Muscle of back (tissue), 13 donors: ENCODE measurements around the gene SPINT3. TPM values are rescaled to one million over a fixed set of nuclear protein-coding genes. Genes with fewer than 3 reads are reported as not detected.

ENCODE experiments used
- DNase-seq, 3 donors: peaks; one replicate each; pipeline versions ENCODE4 v3.0.0 to v3.0.0-alpha.2; 2013
- long read RNA-seq, 9 donors: transcript quantifications; one replicate each; lab custom pipeline, GENCODE V29; 2026
- polyA plus RNA-seq, 10 donors: library from polyadenylated mRNA; unstranded; fragments of 120-200 nt; gene quantifications; one replicate each; pipeline ENCODE4 v1.2.1, GENCODE V29; 2013; ENCODE audit not compliant: insufficient read length in 10 of 10

The SPINT3 gene, protein sequence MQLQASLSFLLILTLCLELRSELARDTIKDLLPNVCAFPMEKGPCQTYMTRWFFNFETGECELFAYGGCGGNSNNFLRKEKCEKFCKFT
- polyA plus RNA-seq, result not detected
- long read RNA-seq, donor 1, result 0 reads
- long read RNA-seq, donor 2, result 0 reads
- long read RNA-seq, donor 3, result 0 reads
- long read RNA-seq, donor 4, result 0 reads
- long read RNA-seq, donor 5, result 0 reads
- long read RNA-seq, donor 6, result 0 reads
- long read RNA-seq, donor 7, result 0 reads
- long read RNA-seq, donor 8, result 0 reads
- long read RNA-seq, donor 9, result 0 reads

DNA sequence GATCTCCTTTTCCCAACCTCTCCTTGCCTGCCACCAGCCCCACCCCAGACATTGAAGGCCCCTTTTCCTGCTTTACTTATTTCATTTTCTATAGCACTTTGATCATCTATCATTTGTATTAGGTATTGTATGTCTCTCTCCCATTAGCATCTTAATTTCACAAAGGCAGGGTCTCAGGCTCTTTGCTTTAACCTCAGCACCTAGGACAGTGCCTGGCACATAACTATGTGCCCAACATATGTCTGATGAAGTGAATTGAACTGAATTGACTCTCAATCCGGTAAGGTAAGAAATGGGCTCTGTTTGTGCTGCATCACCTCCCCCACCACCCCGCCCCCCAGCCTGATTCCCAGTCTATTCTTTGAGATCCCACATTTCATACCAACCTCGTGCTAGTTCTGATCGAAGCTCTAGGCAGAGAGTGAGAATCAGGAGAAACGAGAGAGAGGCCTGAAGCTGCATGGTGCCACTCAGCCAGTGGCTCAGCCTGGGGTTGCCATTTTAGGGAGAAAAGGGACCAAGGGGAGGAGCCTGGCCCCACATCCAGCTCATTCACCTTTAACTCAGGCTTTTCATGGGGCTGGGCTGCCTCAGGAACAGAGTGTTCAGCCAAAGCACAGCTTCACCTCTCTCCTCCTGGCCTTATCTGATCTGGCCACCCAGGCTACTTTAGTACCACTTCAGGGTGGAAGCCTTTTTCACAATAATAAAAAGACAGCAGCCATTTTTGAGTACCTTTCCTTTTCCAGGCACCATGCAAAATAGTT lies at the start of gene SPINT3:
Gene SPINT3 (minus strand): TSS at position 476 of the 767 bp plus-strand sequence. CDS start 14 bp downstream, at position 462.
- no peak for DNase-seq

- no peak for DNase-seq
Observed at GRCh38 chr20:45564760-45565276, 49.4 kb upstream of the SPINT3 start.

GRCh38 chr20:45555198-45555597 lies 39.8 kb upstream of the SPINT3 start:
- DNase-seq, result no peak

DNA sequence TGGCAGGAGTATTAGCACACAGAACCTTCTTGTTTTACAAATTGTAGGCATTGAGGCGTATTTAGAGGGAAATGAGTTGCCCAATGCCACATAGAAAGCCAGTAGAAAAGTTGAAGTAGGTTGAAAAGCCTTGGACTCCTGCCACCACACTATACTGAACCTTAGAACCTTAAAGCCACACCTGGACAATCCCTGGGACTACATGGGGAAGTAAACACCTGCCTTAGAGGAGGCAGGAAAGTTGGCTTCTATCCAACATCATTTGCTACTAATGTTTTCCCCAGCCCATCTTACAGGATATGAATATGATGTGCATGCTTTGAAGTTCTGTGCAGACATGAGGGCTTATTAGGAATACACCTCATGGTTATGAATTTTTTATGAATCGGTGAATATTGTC lies 37.0 kb upstream of the SPINT3 start:
- no peak for DNase-seq

DNA sequence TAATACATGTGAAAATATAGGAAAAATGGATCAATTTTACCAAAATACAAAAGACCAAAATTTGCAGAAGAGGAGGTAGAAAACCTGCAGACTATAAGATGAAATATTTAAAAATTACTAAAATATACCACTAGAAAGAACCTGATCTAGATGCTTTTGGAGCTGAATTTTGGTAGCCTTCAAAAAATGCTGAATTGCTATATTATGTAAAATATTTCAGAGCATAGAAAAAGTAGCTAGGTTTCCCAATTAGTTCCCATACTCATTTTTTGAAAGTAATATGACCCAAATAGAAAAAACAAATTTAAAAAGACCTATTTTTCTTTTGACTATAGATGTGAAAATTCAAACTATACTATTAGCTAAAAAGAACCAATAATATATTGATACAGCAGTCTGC lies 35.3 kb upstream of the SPINT3 start:
- no peak for DNase-seq

DNA sequence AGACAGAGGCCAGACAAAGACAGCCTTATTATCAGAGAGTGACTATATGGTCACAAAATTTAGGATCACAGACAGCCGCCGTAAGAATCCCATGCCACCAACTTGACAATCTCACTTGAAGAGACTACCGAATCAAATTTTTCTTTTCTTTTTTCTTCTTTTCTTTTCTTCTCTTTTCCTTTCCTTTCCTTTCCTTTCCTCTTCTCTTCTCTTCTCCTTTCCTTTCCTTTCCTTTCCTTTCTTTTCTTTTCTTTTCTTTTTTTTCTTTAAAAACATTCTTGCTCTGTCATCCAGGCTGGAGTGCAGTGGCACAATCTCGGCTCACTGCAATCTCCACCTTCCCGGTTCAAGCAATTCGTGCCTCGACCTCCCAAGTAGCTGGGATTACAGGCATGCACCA lies 33.0 kb upstream of the SPINT3 start:
- no peak for DNase-seq

DNA sequence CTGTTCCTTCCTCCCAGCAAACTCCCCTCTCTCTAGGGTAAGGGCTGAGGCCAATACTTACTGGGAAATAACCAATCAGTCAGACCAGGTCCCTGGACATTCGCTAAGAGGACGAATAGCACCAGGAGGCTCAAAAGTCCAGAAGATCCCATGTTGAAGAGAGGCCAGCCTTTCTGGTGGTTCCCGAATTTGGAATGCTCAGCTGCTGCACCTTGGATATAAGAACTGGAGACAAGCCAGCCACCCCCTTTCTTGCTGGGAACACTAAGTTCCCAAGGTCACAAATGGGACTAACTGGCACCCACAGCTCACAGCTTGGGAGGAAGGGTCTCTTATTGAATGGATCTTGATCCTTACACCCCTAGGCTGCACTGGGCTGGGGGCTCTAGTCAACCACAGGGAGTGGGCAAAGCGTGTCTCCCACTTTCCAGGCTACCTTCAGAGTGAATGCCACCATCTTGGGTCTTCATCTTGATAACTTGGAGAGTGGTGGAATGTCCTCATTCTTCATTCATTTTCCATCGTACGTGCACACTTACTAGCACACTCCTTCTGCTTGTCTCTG lies 31.9 kb upstream of the SPINT3 start, which contains the start of gene EPPIN:
Gene EPPIN (minus strand): TSS at position 196 of the 565 bp plus-strand sequence. CDS start 44 bp downstream, at position 152.
- DNase-seq, result no peak

GRCh38 chr20:45545754-45546453 lies 30.5 kb upstream of the SPINT3 start:
- DNase-seq, result peak; percentile 3 to 29 (median 5)

- no peak for DNase-seq
Observed at GRCh38 chr20:45545351-45545750, 29.9 kb upstream of the SPINT3 start.

GRCh38 chr20:45539382-45539781 lies 24.0 kb upstream of the SPINT3 start, which contains the start of gene WFDC6:
Gene WFDC6, minus strand, starts transcription at chr20:45539482. Its CDS starts 75 bp downstream, at chr20:45539407.
- DNase-seq, result no peak

- DNase-seq, result no peak
Observed at GRCh38 chr20:45538209-45538799, 22.9 kb upstream of the SPINT3 start.

DNA sequence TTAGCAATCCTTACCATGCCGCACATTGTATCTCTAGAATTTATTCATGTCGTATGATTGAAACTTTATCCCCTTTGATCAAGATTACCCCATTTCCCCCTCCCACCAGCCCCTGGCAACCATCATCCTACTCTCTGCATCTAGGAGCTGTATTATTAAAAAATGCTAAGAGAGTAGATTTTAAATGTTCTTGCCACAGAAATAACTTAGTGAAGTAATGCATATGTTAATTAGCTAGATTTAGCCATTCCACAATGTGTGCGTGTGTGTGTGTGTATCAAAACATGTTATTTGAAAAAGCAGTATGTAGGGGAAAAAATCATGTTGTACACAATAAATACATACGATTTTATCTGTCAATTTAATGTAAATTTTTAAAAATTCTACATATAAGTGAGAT lies 11.9 kb upstream of the SPINT3 start:
- no peak for DNase-seq

DNA sequence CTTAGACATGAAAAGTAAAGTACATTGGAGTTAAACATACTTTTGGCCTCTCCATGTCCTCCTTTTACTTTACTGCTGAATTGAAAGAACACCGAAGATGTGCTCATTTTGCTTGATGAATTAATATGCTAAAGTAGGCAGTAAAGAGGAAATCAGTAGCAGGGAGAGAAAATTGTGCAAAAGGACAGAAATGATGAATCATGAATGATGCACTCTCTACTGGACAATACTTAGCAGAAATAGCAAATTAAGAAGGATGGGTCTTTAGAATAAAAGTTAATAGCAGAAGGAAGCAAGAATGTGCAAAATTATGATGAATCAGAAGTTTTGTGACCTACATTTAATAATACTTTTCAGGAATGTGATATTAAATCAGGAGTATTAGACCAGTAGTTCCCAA lies 8.4 kb upstream of the SPINT3 start:
- no peak for DNase-seq

- DNase-seq, result no peak
Observed at GRCh38 chr20:45518282-45518681, 2.9 kb upstream of the SPINT3 start.

DNA sequence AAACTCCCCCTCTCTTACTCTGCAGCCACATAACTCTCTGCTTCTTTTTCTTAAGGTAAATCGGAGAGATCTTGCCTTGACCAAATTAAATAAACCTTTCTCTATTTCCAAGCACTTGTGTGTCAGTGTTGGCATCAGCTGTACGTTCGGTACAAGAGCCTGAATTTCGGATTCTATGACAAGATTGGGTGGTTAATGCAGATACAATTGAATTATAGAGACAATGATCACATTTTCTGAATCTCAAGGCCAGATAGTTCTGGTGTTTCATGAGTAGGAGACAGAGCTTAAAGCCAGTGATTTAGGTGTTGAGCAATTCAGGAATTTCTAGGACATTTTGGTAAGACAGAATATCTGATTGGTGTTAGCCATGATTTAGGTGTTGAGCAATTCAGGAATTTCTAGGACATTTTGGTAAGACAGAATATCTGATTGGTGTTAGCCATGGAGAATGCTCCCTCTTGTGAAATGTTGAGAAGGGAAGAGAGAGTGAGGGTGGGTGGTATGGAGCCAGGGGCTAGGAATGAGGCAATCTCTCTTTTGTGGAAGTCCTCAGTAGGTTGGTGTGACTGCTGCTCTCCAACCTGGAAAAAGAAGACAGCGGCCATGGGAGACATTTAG lies 5.1 kb downstream of the SPINT3 start:
- no peak for DNase-seq

DNA sequence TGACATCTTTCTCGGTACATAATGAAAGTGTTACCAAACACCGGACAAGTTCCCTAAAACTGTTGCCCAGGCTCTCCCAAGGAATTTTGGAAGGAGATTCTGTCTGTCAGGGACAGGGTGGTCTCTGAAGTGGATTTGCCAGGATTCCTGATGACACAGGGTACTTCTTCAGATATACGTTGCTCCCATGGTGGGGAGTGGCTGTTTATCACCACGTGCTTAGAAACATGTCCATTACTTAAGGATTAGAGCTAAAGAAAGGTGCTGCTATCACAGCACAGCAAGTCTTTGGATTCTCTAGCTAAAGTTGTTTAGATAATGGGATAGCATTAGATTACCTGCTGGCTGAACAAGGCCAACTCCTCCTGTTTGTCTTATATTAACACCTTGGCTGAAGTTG lies 6.3 kb downstream of the SPINT3 start:
- no peak for DNase-seq

GRCh38 chr20:45508068-45508886 lies 7.1 kb downstream of the SPINT3 start:
- no peak for DNase-seq

DNA sequence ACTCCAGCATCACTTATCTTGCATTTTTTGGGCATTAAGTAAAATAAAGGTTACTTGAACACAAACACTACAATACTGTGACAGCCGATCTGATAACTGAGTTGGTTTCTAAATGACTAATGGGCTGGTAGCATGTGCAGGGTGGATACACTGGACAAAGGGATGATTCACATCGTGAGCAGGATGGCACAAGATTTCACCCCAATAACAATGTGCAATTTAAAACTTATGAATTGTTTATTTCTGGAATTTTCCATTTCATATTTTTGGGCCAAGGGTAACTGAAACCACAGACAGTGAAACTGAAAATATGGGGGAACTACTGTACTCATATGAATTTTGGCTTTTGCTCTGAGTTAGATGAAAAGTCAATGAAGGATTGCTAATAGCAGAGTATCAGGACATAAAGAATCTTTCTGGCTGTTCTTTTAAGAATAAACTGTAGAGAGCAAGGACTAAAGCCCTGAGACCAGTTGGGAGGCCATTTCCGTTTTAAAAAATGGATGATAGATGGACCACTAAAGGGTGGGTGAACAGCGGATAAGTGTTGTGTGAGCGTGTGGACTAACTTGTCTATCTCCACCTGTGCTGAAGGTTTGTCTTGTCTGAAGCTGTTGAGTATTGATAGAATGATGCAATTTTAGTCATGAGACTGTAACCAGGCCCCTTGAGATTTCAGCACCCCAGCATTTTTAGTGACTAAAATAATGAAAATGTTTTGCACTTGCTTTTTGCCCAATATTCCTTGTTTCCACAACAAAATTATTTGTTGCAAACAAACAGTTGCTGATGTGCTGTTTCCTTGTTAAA lies 8.2 kb downstream of the SPINT3 start:
- no peak for DNase-seq

DNA sequence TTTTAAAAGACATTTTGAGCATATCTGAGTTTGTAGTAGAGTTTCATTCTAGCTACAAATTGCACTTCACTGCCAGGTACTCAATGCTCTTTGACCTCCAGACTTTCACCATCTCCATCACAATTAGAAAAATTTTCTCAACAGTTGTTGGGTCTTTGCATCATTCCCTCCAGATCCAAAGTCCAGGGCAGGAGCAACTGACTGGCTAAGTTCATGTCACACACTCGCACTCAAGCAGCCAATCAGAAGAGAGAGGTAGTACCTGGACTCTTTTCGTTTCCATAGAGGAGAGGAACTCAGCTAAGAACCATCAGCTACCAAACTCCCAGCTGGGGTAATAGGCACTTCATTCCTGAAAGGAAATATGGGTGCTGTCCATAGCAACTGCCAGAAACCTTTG lies 9.0 kb downstream of the SPINT3 start:
- no peak for DNase-seq
